Measurements from ENCODE around the gene ZNF692.

GRCh38 chr1:248825136-248825535, 33.7 kb downstream of the ZNF692 start:
- TF ChIP-seq CTCF (IDR thresholded peaks at IDR 0.05) (no peak), POLR2A (IDR thresholded peaks at IDR 0.05) (no peak)
